Stimulated activated CD4-positive, alpha-beta T cell treated with anti-CD3 and anti-CD28 coated beads, TNF-alpha, amount 100 ng/mL, for 48 hours (primary cell): ENCODE measurements around the gene VAT1L.
"Not testable (repeated sequence)": the region's sequence is repeated elsewhere in the genome, so short reads cannot be mapped to it uniquely, and the experiment has no call there.

Experiments
- DNase-seq, 3 donors: peaks; one replicate each; pipeline ENCODE4 v3.0.0-alpha.2; 2020; ENCODE audit warnings: low read depth in 3 of 3

Gene VAT1L

DNA sequence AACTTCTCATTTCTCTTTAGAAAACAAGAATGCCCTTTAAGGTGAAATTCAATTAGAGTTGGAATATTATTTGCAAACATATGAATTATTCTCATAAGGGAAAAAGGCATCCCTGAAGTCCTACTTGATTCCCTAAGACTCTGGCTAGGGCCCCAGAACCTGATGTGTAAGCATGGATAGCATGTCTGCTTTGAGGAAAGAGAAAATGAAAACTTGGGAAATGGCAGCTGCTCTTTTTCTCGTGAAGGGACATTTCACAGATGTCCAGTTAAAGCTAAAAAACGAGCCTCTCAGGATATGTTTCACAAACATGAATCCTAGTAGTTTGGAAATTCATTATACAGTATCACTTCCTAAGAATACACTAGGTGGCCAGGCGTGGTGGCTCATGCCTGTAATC is 121.7 kb downstream of the VAT1L start:
- DNase-seq: no peak

DNA sequence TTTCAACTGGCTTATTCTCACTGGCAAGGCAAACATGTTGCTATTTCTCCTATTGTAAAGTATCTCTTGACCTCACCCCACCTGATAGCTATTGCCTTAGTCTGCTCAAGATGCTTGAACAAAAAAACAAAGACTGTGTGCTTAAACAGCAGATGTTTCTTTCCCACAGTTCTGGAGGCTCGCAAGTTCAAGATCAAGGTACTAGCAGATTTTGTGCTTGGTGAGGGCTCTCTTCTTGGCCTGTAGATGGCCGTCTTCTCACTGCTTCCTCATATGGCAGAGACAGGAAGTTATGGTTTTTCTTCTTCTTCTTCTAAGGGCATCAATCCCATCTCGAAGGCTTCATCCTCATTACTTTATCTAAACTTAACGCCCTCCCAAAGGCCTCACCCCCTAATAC is 124.3 kb downstream of the VAT1L start:
- no peak for DNase-seq

- no peak for DNase-seq
Measured at GRCh38 chr16:77913738-77914253, 125.4 kb downstream of the VAT1L start.

DNA sequence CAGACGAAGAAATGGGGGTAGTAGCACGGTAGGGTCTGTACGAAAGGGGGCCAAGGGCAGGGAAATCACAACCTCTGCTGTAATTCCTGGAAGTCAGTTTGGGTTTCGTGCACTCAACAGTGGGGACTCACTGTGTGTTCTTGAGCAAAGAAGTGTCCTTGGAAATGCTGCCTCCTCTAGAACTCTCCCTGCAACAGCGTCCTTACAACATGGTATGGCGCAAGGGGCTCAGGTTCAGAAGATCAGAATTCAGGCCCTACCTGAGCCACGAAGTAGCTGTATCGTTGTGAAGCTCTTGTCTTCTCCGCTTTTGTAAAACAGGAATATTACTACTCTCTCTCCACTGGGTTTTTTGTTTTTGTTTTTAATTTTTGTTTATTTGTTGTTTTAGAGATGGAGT is 127.7 kb downstream of the VAT1L start:
- no peak for DNase-seq

DNA sequence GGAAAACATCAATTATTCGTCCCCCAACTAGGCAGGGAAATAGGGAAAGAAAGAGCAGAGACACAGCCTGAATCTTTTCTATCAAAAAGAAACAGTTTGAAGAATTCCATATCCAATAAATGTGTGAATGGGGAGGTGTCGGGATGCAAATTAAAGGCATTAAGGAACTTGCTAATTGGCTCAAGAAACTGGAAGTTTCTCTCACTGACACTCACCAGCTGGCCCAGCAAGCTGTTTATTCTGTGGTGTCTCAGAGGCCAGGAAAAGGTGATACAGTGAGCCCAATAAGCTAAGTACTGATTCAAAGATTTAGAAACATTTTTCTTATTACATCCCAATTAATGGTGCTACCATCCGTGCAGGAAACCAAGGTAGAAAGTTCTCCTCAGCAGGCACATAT is 129.6 kb downstream of the VAT1L start:
- no peak for DNase-seq

GRCh38 chr16:77918809-77919707 is 130.7 kb downstream of the VAT1L start:
- no peak for DNase-seq

DNA sequence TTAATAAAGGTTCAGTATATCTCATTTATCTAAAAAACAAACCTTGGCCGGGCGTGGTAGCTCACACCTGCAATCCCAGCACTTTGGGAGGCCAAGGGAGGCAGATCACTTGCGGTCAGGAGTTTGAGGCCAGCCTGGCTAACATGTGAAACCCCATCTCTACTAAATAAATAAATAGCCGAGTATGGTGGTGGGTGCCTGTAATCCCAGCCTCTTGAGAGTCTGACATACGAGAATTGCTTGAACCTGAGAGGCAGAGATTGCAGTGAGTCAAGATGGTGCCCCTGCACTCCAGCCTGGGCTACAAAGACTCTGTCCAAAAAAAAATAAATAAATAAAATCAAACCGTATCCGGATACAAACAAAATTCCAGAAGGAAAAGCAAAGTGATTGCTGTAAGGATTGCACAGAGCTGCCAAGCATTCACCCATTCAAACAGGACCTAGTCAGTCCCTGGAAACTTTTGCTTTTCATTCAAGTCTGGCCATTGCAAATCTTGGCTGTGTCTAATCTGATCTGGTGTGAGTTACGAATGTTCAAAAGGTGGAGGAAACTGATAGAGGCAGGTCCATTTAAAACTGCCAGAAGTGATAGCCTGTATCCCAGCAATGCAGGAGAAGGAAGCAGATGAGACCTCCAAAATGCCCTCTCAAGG is 131.5 kb downstream of the VAT1L start:
- DNase-seq: no peak

GRCh38 chr16:77920984-77921383 is 132.6 kb downstream of the VAT1L start:
- no peak for DNase-seq

DNA sequence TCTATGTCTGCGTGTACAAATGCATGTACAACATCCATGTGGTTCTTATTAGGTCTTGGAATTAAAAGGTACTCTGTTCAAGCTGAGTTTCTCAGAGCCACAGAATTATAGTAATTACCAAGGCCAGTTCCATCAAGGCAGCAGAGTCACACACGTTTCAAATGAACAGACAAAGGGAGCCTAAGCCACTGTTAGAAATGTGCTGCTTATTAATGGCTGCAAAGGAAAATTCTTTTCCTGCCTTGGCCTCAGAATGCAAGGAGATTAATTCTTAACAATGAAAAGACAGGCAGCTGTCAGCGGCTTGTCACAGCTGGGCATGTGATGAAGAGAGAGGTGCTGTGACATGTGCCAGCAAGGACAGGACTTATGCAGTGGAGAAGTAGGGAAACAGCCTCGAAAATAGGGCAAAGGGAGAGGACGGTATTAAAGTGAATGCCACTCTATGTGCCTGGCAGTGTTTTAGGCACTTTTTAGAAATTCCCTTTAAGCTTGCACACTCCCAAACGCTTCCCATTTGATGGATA is 133.9 kb downstream of the VAT1L start:
- no peak for DNase-seq

DNA sequence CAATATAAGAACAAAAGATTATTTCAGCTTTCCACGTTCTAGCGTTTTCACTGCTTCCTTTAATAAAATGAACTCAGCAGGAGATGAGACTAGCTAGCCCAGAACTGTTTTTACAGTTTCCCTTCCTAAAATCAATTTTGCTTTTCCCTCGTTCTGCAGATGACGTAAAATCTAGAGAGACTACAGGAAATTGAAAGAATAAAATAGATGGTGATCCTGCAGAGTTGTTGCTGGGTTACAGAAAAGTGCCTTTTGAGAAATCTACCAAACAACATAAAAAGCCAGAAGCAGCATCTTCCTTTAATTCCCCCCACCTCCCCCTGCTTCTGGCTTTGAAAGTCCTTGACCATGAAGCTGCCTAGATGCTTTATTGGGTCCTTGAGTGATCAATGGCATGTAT is 137.2 kb downstream of the VAT1L start:
- no peak for DNase-seq

DNA sequence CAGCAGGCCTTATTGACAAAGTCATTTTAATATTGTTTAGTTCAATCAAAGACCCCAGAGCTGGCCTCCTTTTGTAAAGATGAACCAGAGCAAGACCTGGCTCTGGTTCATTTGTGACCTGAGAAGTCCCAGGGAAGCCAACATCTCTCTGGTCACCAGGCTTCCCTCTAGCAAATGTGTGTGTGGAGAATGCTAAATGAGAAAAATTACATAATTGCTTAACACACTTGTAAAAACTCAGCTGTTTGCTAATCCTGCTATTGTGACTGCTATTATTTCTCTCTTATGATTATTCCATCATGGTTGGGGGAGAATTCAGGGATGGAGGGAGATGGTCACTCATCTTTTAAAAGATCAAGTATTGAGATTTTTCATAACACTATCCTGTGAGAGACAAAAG is 139.7 kb downstream of the VAT1L start:
- no peak for DNase-seq

DNA sequence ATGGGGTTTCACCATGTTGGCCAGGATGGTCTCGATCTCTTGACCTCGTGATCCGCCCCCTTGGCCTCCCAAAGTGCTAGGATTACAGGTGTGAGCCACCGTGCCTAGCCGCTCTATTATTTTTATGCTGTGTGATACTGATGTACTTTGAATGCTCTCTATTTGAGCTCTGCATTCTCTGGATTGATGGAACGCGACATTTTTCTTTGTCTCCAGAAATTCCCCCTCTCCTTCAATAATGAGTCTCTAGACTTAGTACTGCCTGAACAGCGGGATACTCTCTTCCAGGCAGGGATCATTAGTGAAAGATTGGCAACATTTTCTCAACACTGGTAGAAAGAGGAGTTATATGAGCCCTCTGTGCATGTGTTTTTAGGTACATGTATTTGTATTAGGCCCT is 140.6 kb downstream of the VAT1L start:
- no peak for DNase-seq

DNA sequence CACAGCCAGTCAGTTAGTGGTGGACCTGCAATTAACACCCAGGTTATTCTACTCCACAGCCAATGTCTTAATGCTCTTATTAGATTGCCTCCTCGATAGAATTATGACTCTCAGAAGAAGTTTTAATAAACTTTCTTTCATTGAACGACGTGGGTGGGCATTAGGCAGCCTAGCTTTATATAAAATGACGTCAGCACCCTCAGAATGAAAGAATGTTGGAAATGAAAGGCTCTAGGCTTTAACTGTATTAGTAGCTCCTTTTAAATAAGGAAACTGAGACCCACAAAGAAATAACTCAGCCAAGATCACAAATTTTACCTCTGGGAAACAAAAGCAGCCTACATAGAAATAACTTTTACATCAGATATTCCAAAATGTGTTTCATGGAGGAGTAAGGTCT is 142.7 kb downstream of the VAT1L start:
- no peak for DNase-seq

GRCh38 chr16:77937473-77938149 is 149.2 kb downstream of the VAT1L start:
- no peak for DNase-seq

- DNase-seq: no peak
Measured at GRCh38 chr16:77938913-77939312, 150.5 kb downstream of the VAT1L start.

DNA sequence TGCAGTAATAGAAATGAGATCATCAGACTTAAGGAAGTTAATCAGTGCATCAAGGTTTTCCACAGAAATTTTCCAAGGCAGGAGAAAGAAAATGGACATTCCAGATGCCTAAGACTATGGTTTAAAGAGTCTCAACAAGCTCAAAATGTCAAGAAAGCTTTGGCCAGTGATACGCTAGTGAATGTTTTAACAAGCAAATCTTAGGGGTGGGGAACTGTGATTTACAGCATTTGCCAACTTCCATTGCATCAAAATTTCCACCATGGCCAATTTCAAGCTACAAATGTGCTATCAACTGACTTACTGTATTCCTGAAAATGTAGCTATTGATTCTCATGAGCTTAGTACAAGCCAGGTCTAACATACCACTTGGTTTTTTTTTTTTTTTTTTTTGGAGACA is 151.6 kb downstream of the VAT1L start:
- DNase-seq: no peak

- DNase-seq: no peak
Measured at GRCh38 chr16:77943801-77944200, 155.4 kb downstream of the VAT1L start.

- DNase-seq: no peak
Measured at GRCh38 chr16:77944631-77945030, 156.3 kb downstream of the VAT1L start.

GRCh38 chr16:77945126-77945525 is 156.8 kb downstream of the VAT1L start:
- DNase-seq: no peak

DNA sequence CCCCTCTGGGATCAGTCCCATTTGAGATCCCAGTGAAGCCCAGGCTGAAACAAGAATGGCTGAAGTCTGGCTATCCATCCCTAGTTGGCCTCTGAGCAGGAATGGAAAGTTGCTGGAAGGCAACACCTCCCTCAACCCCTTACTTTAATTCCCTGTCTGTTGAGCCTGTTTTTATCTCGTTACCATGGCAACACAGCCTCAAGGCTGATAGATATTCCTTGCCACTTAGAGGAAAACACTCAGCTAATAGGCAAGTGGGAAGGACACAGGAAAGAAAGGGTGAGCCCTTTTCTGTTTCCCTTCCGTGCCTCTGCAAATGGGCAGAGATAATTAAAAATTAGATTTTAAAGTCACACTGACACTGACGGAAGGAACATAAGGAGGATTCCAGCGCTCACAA is 158.5 kb downstream of the VAT1L start:
- no peak for DNase-seq

DNA sequence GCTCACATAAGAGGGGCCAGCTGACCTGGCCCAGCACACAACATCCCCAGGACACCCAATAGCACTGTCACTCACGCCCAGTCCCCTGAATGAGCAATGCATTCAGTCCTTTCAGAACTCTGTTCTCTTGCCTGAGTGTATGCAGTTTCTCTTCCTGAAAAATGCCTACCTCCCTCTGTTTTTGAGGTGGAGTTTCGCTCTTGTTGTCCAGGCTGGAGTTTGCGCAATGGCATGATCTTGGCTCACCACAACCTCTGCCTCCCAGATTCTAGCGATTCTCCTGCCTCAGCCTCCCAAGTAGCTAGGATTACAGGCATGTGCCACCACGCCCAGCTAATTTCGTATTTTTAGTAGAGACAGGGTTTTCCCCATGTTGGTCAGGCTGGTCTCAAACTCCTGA is 159.2 kb downstream of the VAT1L start:
- DNase-seq: not testable (repeated sequence)

DNA sequence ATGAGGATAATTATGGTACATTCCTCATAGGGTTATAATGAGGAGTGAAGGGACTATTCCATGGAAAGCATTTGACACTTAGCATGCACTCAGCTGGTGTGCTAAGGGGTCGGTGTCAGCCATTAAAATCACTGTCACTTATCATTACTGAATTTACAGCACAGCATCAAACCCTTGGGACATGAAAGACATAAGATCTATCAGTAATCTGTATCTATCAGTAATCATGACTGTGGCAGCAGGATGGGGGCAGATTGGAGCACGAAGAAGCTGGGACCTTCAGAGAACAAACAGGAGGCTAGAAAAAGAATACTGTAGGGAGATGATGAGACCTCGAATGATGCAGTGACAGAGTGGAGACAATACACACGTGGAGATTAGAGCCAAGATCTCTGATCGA is 160.5 kb downstream of the VAT1L start:
- DNase-seq: no peak
